Measurements from ENCODE around the gene SLX9.

- no peak for TF ChIP-seq CTCF (IDR thresholded peaks at IDR 0.05; ENCODE audit: poor library complexity, severe bottlenecking)
- TF ChIP-seq TAF1 (IDR thresholded peaks at IDR 0.05; ENCODE audit: low read depth), result no peak
- no peak for TF ChIP-seq SMC3 (conservative IDR thresholded peaks at IDR 0.05; ENCODE audit: poor library complexity)
Measured at GRCh38 chr21:45022736-45023135, 82.9 kb downstream of the SLX9 start.
